ENCODE data around the gene VPS18.

VPS18 gene

GRCh38 chr15:40932156-40932555, 37.9 kb downstream of the VPS18 start:
- no peak for TF ChIP-seq CTCF (IDR thresholded peaks at IDR 0.05; ENCODE audit: control extremely low read depth, extremely low read depth, low read depth, missing control alignments)
- DNase-seq (ENCODE audit: extremely low spot score) = peak; percentile 50
- POLR2A ChIA-PET = no interaction called here
- CTCF ChIA-PET = interaction anchor here (2.7 to 13.4 kb wide), 6 partner anchors 9 to 254 kb away, joined by 9 to 167 read pairs (median 26); no protein-coding TSS in a partner anchor

- POLR2A ChIA-PET = no interaction called here
- CTCF ChIA-PET = interaction anchor here (3.6 to 13.4 kb wide), 4 partner anchors 8 to 85 kb away, joined by 26 to 167 read pairs (median 79); no protein-coding TSS in a partner anchor
- DNase-seq (ENCODE audit: extremely low spot score) = no peak
- no peak for TF ChIP-seq CTCF (IDR thresholded peaks at IDR 0.05; ENCODE audit: control extremely low read depth, extremely low read depth, low read depth, missing control alignments)
Measured at GRCh38 chr15:40932649-40933516, 38.6 kb downstream of the VPS18 start.

GRCh38 chr15:40933517-40933902, 39.3 kb downstream of the VPS18 start:
- no peak for DNase-seq (ENCODE audit: extremely low spot score)
- ChIA-PET POLR2A (no interaction called here), CTCF (interaction anchor here (10.9 to 13.4 kb wide), 2 partner anchors 7 to 27 kb away, joined by 131 to 167 read pairs; no protein-coding TSS in a partner anchor)
- TF ChIP-seq CTCF (IDR thresholded peaks at IDR 0.05; ENCODE audit: control extremely low read depth, extremely low read depth, low read depth, missing control alignments) = no peak

- ChIA-PET CTCF (interaction anchor here (10.9 kb wide), 1 partner anchor 28 kb away, joined by 131 read pairs; no protein-coding TSS in a partner anchor), POLR2A (no interaction called here)
- no peak for DNase-seq (ENCODE audit: extremely low spot score)
- no peak for TF ChIP-seq CTCF (IDR thresholded peaks at IDR 0.05; ENCODE audit: control extremely low read depth, extremely low read depth, low read depth, missing control alignments)
Measured at GRCh38 chr15:40934457-40934856, 40.2 kb downstream of the VPS18 start.

GRCh38 chr15:40936234-40936708, 42.0 kb downstream of the VPS18 start:
- ChIA-PET CTCF (interaction anchor here (0.7 to 10.9 kb wide), 3 partner anchors 13 to 30 kb away, joined by 3 to 131 read pairs (median 3); no protein-coding TSS in a partner anchor), POLR2A (no interaction called here)
- TF ChIP-seq CTCF (IDR thresholded peaks at IDR 0.05; ENCODE audit: control extremely low read depth, extremely low read depth, low read depth, missing control alignments) = no peak
- DNase-seq (ENCODE audit: extremely low spot score) = no peak

GRCh38 chr15:40936709-40937666, 42.7 kb downstream of the VPS18 start:
- ChIA-PET POLR2A (no interaction called here), CTCF (interaction anchor here (0.7 to 10.9 kb wide), 4 partner anchors 14 to 249 kb away, joined by 3 to 131 read pairs (median 3); no protein-coding TSS in a partner anchor)
- no peak for TF ChIP-seq CTCF (IDR thresholded peaks at IDR 0.05; ENCODE audit: control extremely low read depth, extremely low read depth, low read depth, missing control alignments)
- DNase-seq (ENCODE audit: extremely low spot score) = no peak

Data from GM10248 (cell line).